Nephron progenitor cell (in vitro differentiated cells): ENCODE results near the gene LIPG.

Experiments used
- DNase-seq: peaks from one replicate; pipeline ENCODE4 v3.0.0; 2021
- H3K27ac Mint-ChIP-seq: 2 replicates; pipeline ENCODE4 v1.8.0; 2021; ENCODE audit warnings: mild to moderate bottlenecking, moderate library complexity, mixed read lengths
- H3K27me3 Mint-ChIP-seq: 2 replicates; pipeline ENCODE4 v1.8.0; 2021; ENCODE audit warnings: mild to moderate bottlenecking, low read depth, mixed read lengths; ENCODE audit not compliant: poor library complexity
- H3K36me3 Mint-ChIP-seq: 2 replicates; pipeline ENCODE4 v1.8.0; 2021; ENCODE audit warnings: low read depth, mixed read lengths
- H3K4me1 Mint-ChIP-seq: 2 replicates; pipeline ENCODE4 v1.8.0; 2021; ENCODE audit warnings: mixed read lengths
- H3K4me3 Mint-ChIP-seq: 2 replicates; pipeline ENCODE4 v1.8.0; 2021; ENCODE audit warnings: mild to moderate bottlenecking, moderate library complexity, mixed read lengths
- H3K9me3 Mint-ChIP-seq: 2 replicates; pipeline ENCODE4 v1.8.0; 2021; ENCODE audit warnings: mild to moderate bottlenecking, moderate library complexity, mixed read lengths
- TF ChIP-seq, protein P1 (sequence below): fragments of 200-600 bp; sonication (generic); IDR thresholded peaks from 2 replicates; pipeline ENCODE4 v1.5.0; 2021; ENCODE audit warnings: antibody characterized with exemption

LIPG gene

GRCh38 chr18:49601211-49601610 lies 39.4 kb downstream of the LIPG start:
- peaks cover 22% of the 10 kb centered on the region for H3K9me3 Mint-ChIP-seq
- no peak overlapping the region for H3K4me3 Mint-ChIP-seq
- H3K27me3 Mint-ChIP-seq: peaks cover 4% of the 10 kb centered on the region
- no peak overlapping the region for H3K27ac Mint-ChIP-seq
- TF ChIP-seq, protein P1, sequence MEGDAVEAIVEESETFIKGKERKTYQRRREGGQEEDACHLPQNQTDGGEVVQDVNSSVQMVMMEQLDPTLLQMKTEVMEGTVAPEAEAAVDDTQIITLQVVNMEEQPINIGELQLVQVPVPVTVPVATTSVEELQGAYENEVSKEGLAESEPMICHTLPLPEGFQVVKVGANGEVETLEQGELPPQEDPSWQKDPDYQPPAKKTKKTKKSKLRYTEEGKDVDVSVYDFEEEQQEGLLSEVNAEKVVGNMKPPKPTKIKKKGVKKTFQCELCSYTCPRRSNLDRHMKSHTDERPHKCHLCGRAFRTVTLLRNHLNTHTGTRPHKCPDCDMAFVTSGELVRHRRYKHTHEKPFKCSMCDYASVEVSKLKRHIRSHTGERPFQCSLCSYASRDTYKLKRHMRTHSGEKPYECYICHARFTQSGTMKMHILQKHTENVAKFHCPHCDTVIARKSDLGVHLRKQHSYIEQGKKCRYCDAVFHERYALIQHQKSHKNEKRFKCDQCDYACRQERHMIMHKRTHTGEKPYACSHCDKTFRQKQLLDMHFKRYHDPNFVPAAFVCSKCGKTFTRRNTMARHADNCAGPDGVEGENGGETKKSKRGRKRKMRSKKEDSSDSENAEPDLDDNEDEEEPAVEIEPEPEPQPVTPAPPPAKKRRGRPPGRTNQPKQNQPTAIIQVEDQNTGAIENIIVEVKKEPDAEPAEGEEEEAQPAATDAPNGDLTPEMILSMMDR: no peak
- peaks cover 11% of the 10 kb centered on the region for H3K4me1 Mint-ChIP-seq
- DNase-seq: no peak
- H3K36me3 Mint-ChIP-seq: peaks cover 12% of the 10 kb centered on the region

GRCh38 chr18:49608366-49609255 lies 46.8 kb downstream of the LIPG start:
- DNase-seq: no peak
- Mint-ChIP-seq H3K27me3 (peaks cover 4% of the 10 kb centered on the region), H3K27ac (no peak overlapping the region), H3K9me3 (peaks cover 33% of the 10 kb centered on the region), H3K4me1 (peaks cover 47% of the 10 kb centered on the region), H3K36me3 (peaks cover 12% of the 10 kb centered on the region), H3K4me3 (no peak overlapping the region)
- TF ChIP-seq, protein P1: no peak

- peaks cover 12% of the 10 kb centered on the region for H3K36me3 Mint-ChIP-seq
- H3K4me1 Mint-ChIP-seq: peaks cover 54% of the 10 kb centered on the region
- TF ChIP-seq, protein P1: no peak
- H3K9me3 Mint-ChIP-seq: peaks cover 29% of the 10 kb centered on the region
- H3K27me3 Mint-ChIP-seq: peaks cover 4% of the 10 kb centered on the region
- no peak for DNase-seq
- no peak overlapping the region for H3K27ac Mint-ChIP-seq
- no peak overlapping the region for H3K4me3 Mint-ChIP-seq
These were observed 47.6 kb downstream of the LIPG start for GRCh38 chr18:49609256-49610021.

- Mint-ChIP-seq H3K9me3 (peaks cover 24% of the 10 kb centered on the region), H3K27me3 (peaks cover 4% of the 10 kb centered on the region), H3K27ac (no peak overlapping the region), H3K36me3 (peaks cover 11% of the 10 kb centered on the region), H3K4me3 (no peak overlapping the region), H3K4me1 (peaks cover 54% of the 10 kb centered on the region)
- no peak for DNase-seq
- TF ChIP-seq, protein P1: no peak
These were observed 48.2 kb downstream of the LIPG start for GRCh38 chr18:49610022-49610445.

DNA sequence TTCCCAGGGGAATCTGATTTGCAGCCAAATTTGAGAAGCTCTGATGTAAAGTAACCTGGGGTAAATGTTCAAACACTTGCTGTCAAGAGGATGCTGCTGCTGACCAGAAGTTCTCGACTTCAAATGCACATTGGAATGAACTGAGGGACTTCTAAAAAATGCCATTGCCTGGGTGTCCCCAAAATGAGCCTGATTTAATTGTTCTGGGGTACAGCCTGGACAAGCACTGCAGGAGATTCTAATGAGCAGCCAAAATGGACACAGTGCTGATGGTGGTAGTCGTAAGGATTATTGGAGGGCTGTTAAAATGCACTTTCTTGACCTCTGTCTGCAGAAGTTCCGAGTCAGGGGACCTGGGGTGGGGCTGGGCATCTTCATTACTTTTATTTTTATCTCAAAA lies 49.5 kb downstream of the LIPG start:
- DNase-seq: no peak
- H3K4me1 Mint-ChIP-seq: peaks cover 54% of the 10 kb centered on the region
- no peak overlapping the region for H3K4me3 Mint-ChIP-seq
- H3K27ac Mint-ChIP-seq: no peak overlapping the region
- peaks cover 12% of the 10 kb centered on the region for H3K27me3 Mint-ChIP-seq
- peaks cover 11% of the 10 kb centered on the region for H3K9me3 Mint-ChIP-seq
- no peaks in the 10 kb centered on the region for H3K36me3 Mint-ChIP-seq
- TF ChIP-seq, protein P1: no peak
